Thoracic aorta (tissue), 2 donors: ENCODE measurements around the gene TRABD2A. TPM values are rescaled to one million over a fixed set of nuclear protein-coding genes. Genes with fewer than 3 reads are reported as not detected.

Experiments used
- ATAC-seq: fragments of 150-250 bp; one replicate; pipeline ENCODE4 v1.8.0; 2017; ENCODE audit warnings: low read depth; ENCODE audit not compliant: insufficient number of reproducible peaks, low FRiP score
- DNase-seq: peaks from one replicate; pipeline ENCODE4 v3.0.0-alpha.2; 2020; ENCODE audit warnings: low spot score
- H3K27ac ChIP-seq, 2 donors: fragments of 200-600 bp; sonication (generic); 1 replicate in 1 of 2; 2 replicates in 1 of 2; pipeline ENCODE4 v1.5.1; 2016; ENCODE audit warnings: mild to moderate bottlenecking in 2 of 2, moderate library complexity in 2 of 2
- H3K27me3 ChIP-seq: fragments of 200-600 bp; sonication (generic); replicated peaks from 2 replicates; pipeline ENCODE4 v1.6.0; 2016; ENCODE audit warnings: mild to moderate bottlenecking; ENCODE audit not compliant: insufficient read depth
- H3K36me3 ChIP-seq: fragments of 200-600 bp; sonication (generic); one replicate; pipeline ENCODE4 v1.5.1; 2016
- H3K4me1 ChIP-seq, 2 donors: fragments of 200-600 bp; sonication (generic); 1 replicate in 1 of 2; 2 replicates in 1 of 2; pipeline versions ENCODE4 v1.5.1 to v1.6.0; 2016; ENCODE audit warnings: low read depth in 2 of 2, mild to moderate bottlenecking in 1 of 2; ENCODE audit not compliant: control insufficient read depth in 1 of 2
- H3K4me3 ChIP-seq: fragments of 200-600 bp; sonication (generic); 2 replicates; pipeline ENCODE4 v1.5.1; 2016; ENCODE audit warnings: mild to moderate bottlenecking
- H3K9me3 ChIP-seq: fragments of 200-600 bp; sonication (generic); 2 replicates; pipeline ENCODE4 v1.5.1; 2016
- CTCF ChIP-seq: fragments of 200-600 bp; sonication (generic); IDR thresholded peaks from one replicate; pipeline ENCODE4 v1.5.1; 2019; ENCODE audit warnings: antibody characterized with exemption
- total RNA-seq, 2 donors: library from RNA; depleted of rRNA; stranded (reverse); fragments of >200 nt; gene quantifications; one replicate each; pipeline versions ENCODE4 v1.1.0 to v1.2.3, GENCODE V29; 2016

Gene TRABD2A
- total RNA-seq, 2 donors from 2014 or later = 0.54 to 1.8 TPM

- TF ChIP-seq CTCF = no peak
- Histone ChIP-seq H3K27me3 (no peaks in the 10 kb centered on the region), H3K4me3 (no peak overlapping the region), H3K4me1 (no peaks in the 10 kb centered on the region), H3K27ac (no peak overlapping the region), H3K9me3 (no peaks in the 10 kb centered on the region), H3K36me3 (no peaks in the 10 kb centered on the region)
- DNase-seq (no peak), ATAC-seq (no peak)
Observed at GRCh38 chr2:84793641-84794040, 87.2 kb downstream of the TRABD2A start.

- no peak overlapping the region for H3K4me3 ChIP-seq
- H3K27ac ChIP-seq = no peak overlapping the region
- H3K27me3 ChIP-seq = no peaks in the 10 kb centered on the region
- H3K36me3 ChIP-seq = no peaks in the 10 kb centered on the region
- ATAC-seq = no peak
- no peak for DNase-seq
- H3K4me1 ChIP-seq = no peaks in the 10 kb centered on the region
- TF ChIP-seq CTCF = no peak
- H3K9me3 ChIP-seq = no peaks in the 10 kb centered on the region
Observed at GRCh38 chr2:84792856-84793522, 87.9 kb downstream of the TRABD2A start.

GRCh38 chr2:84788498-84788897, 92.4 kb downstream of the TRABD2A start:
- H3K27me3 ChIP-seq = no peaks in the 10 kb centered on the region
- no peak overlapping the region for H3K4me3 ChIP-seq
- H3K36me3 ChIP-seq = no peaks in the 10 kb centered on the region
- DNase-seq (no peak), ATAC-seq (no peak)
- H3K9me3 ChIP-seq = no peaks in the 10 kb centered on the region
- no peak for TF ChIP-seq CTCF
- no peaks in the 10 kb centered on the region for H3K4me1 ChIP-seq
- no peak overlapping the region for H3K27ac ChIP-seq

GRCh38 chr2:84788027-84788426, 92.9 kb downstream of the TRABD2A start:
- Histone ChIP-seq H3K36me3 (no peaks in the 10 kb centered on the region), H3K4me3 (no peak overlapping the region), H3K27me3 (no peaks in the 10 kb centered on the region), H3K27ac (no peak overlapping the region), H3K4me1 (no peaks in the 10 kb centered on the region), H3K9me3 (no peaks in the 10 kb centered on the region)
- TF ChIP-seq CTCF = no peak
- DNase-seq = no peak
- no peak for ATAC-seq

- H3K4me1 ChIP-seq = no peaks in the 10 kb centered on the region
- no peaks in the 10 kb centered on the region for H3K36me3 ChIP-seq
- DNase-seq (no peak), ATAC-seq (no peak)
- H3K27me3 ChIP-seq = no peaks in the 10 kb centered on the region
- H3K4me3 ChIP-seq = no peak overlapping the region
- H3K9me3 ChIP-seq = no peaks in the 10 kb centered on the region
- no peak for TF ChIP-seq CTCF
- no peak overlapping the region for H3K27ac ChIP-seq
Observed at GRCh38 chr2:84786601-84787000, 94.3 kb downstream of the TRABD2A start.
